Uterus (tissue), 2 donors: ENCODE data around the gene TTC1.

Source experiments
- POLR2A ChIP-seq, 2 donors: fragments of 450-650 bp; IDR thresholded peaks; one replicate each; pipeline ENCODE4 v1.6.1; 2016; ENCODE audit warnings: antibody characterized with exemption in 2 of 2, mild to moderate bottlenecking in 1 of 2, moderate library complexity in 1 of 2
- TF ChIP-seq, protein P1 (sequence below), 4 experiments: fragments of 200-600 bp in 2 of 4; fragments of 450-650 bp in 2 of 4; sonication (generic) in 2 of 4; IDR thresholded peaks; one replicate each; pipeline ENCODE4 v1.5.1; 2016 to 2019; ENCODE audit warnings: antibody characterized with exemption in 4 of 4, mild to moderate bottlenecking in 2 of 4, moderate library complexity in 1 of 4

GRCh38 chr5:159961176-159962160, 47.5 kb upstream of the TTC1 start:
- TF ChIP-seq, protein P1, sequence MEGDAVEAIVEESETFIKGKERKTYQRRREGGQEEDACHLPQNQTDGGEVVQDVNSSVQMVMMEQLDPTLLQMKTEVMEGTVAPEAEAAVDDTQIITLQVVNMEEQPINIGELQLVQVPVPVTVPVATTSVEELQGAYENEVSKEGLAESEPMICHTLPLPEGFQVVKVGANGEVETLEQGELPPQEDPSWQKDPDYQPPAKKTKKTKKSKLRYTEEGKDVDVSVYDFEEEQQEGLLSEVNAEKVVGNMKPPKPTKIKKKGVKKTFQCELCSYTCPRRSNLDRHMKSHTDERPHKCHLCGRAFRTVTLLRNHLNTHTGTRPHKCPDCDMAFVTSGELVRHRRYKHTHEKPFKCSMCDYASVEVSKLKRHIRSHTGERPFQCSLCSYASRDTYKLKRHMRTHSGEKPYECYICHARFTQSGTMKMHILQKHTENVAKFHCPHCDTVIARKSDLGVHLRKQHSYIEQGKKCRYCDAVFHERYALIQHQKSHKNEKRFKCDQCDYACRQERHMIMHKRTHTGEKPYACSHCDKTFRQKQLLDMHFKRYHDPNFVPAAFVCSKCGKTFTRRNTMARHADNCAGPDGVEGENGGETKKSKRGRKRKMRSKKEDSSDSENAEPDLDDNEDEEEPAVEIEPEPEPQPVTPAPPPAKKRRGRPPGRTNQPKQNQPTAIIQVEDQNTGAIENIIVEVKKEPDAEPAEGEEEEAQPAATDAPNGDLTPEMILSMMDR (IDR thresholded peaks at IDR 0.05) = no peak
- TF ChIP-seq POLR2A (IDR thresholded peaks at IDR 0.05) = no peak
